ENCODE measurements around the gene ITPR3. TPM values are rescaled to one million over a fixed set of nuclear protein-coding genes. Genes with fewer than 3 reads are reported as not detected.

The ITPR3 gene
- total and polyA plus RNA-seq, 2 donors (not counting 3 experiments of a cell fraction or from before 2014, with no cell fraction given): 28.8 to 52.2 TPM

DNA sequence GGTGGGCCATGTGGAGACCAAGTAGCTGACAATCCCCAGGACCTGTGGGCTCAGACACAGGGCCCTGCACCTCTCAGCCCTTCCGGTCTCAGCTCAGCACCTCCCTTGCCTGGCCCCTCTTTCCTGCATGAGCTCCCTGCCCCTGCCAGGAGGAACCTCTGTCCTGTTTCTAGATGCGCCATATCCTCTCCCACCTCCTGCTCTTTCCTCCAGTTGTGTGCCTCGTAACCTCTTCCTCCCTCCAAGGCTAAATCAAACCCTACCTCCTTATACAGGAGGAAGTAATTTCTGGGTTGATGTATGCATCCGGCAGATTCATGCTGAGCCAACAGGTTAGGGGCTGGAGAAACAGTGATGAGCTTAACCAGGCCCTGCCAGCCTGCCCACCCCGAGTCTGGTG, 30.9 kb downstream of the ITPR3 start:
- Histone ChIP-seq H3K4me3 (replicated peaks in 1 of 3; ENCODE audit: insufficient read depth in 1 of 3, low read depth in 1 of 3, low read length in 3 of 3) (no peak overlapping the region), H3K9ac (replicated peaks; ENCODE audit: extremely low read depth, insufficient read depth, low read length) (no peak overlapping the region), H3K79me2 (ENCODE audit: control insufficient read depth, insufficient read depth, low read length) (no peaks in the 10 kb centered on the region), H3K36me3 (ENCODE audit: control insufficient read depth in 2 of 2, extremely low read depth in 1 of 2, insufficient read depth in 2 of 2, low read length in 2 of 2) (no peaks in the 10 kb centered on the region), H3K4me1 (ENCODE audit: control insufficient read depth, extremely low read depth, insufficient read depth, low read length) (no peaks in the 10 kb centered on the region), H3K9me1 (replicated peaks; ENCODE audit: control insufficient read depth, extremely low read depth, insufficient read depth, low read length) (no peaks in the 10 kb centered on the region), H3K27me3 (ENCODE audit: control insufficient read depth in 2 of 2, insufficient read depth in 2 of 2, low read length in 2 of 2) (no peaks in the 10 kb centered on the region), H3K4me2 (ENCODE audit: insufficient read depth, low read length) (no peak overlapping the region), H2AFZ (ENCODE audit: low read depth, low read length) (no peak overlapping the region), H4K20me1 (replicated peaks; ENCODE audit: control insufficient read depth, extremely low read depth, insufficient read depth, low read length) (no peaks in the 10 kb centered on the region), H3K27ac (ENCODE audit: insufficient read depth, low read depth, low read length) (no peak overlapping the region), H3K9me3 (replicated peaks; ENCODE audit: control insufficient read depth, insufficient read depth, low read length) (no peaks in the 10 kb centered on the region)
- DNase-seq (ENCODE audit: low read depth, low spot score) (no peak), FAIRE-seq (no peak)
- no TSS peak for BruUV-seq (replicated peaks)
- dilution Hi-C loops (cut with MboI; ENCODE audit: extremely low pct_ligation_motif_present, low sequenced_read_pairs): no loop called here
- ChIA-PET POLR2A (interaction anchor here (0.5 kb wide), 1 partner anchor 14 kb away, joined by 3 read pairs; no protein-coding TSS in a partner anchor), CTCF (interaction anchor here (0.8 to 3.7 kb wide), 5 partner anchors 20 to 72 kb away, joined by 3 to 13 read pairs (median 4); partner anchors contain the start of gene BAK1)
- intact Hi-C loops (cut with micrococcal nuclease): no loop called here
- TF ChIP-seq, protein P1, sequence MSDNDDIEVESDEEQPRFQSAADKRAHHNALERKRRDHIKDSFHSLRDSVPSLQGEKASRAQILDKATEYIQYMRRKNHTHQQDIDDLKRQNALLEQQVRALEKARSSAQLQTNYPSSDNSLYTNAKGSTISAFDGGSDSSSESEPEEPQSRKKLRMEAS (IDR thresholded peaks at IDR 0.05; ENCODE audit: insufficient read depth, insufficient read length): no peak
- TF ChIP-seq JUN (IDR thresholded peaks at IDR 0.05; ENCODE audit: borderline replicate concordance, insufficient read depth, insufficient read length, low read depth) (no peak), POLR2AphosphoS5 (IDR thresholded peaks at IDR 0.05; ENCODE audit: insufficient read depth, low read depth, low read length) (no peak), EZH2 (IDR thresholded peaks at IDR 0.05; ENCODE audit: borderline replicate concordance, low read depth, low read length, severe bottlenecking) (no peak)

DNA sequence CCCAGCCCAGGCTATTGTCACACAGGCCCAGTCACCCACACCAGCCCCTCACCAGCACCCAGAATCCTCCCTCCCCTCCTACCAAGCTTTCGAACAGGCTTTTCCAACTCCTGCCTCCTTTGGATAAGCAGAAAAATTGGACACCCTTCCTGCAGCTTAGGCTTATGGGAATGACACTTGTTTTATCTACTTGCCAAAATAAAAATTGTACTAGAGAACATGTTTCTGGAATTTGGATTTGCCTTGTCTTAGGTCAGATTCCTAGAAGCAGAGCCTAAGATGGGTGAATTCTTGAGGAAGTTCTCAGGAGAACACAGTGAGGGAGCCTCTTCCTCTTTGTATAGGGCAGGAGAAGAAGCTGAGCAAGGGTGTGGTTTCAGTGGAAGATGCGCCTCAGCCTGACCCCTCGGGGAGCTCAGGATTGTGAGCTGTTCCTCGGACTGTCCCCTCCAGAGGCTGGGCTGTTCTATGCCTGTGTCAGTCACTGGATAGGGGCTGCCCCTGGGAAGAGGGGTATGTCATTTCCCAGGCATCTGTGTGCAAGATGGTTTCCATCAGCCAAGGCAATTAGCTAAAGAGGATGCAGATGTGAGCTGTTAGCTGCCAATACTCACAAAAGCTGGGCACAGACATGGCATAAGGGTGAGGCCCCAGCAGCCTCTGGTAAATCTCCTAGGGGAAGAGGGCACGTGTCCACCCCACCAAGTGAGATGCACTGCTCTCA, 33.9 kb downstream of the ITPR3 start:
- DNase-seq (ENCODE audit: low read depth, low spot score): no peak
- H3K27ac ChIP-seq (ENCODE audit: insufficient read depth, low read depth, low read length): no peak overlapping the region
- no peaks in the 10 kb centered on the region for H3K9me1 ChIP-seq (replicated peaks; ENCODE audit: control insufficient read depth, extremely low read depth, insufficient read depth, low read length)

More for the DNA sequence above, 33.9 kb downstream of the ITPR3 start:
- H3K27me3 ChIP-seq (ENCODE audit: control insufficient read depth in 2 of 2, insufficient read depth in 2 of 2, low read length in 2 of 2): no peaks in the 10 kb centered on the region
- BruUV-seq (replicated peaks): no TSS peak
- no peak overlapping the region for H3K9ac ChIP-seq (replicated peaks; ENCODE audit: extremely low read depth, insufficient read depth, low read length)
- H2AFZ ChIP-seq (ENCODE audit: low read depth, low read length): no peak overlapping the region
- H3K36me3 ChIP-seq (ENCODE audit: control insufficient read depth in 2 of 2, extremely low read depth in 1 of 2, insufficient read depth in 2 of 2, low read length in 2 of 2): peaks cover 0 to 8% of the 10 kb centered on the region in 2 experiments
- no peaks in the 10 kb centered on the region for H4K20me1 ChIP-seq (replicated peaks; ENCODE audit: control insufficient read depth, extremely low read depth, insufficient read depth, low read length)
- no peak for TF ChIP-seq POLR2A (IDR thresholded peaks at IDR 0.05; ENCODE audit: low read depth, low read length)
- TF ChIP-seq GATA2 (IDR thresholded peaks at IDR 0.05; ENCODE audit: insufficient read depth, insufficient read length, low read depth, low read length): no peak
- no peak for TF ChIP-seq EZH2 (IDR thresholded peaks at IDR 0.05; ENCODE audit: borderline replicate concordance, low read depth, low read length, severe bottlenecking)
- no peak for TF ChIP-seq POLR2AphosphoS5 (IDR thresholded peaks at IDR 0.05; ENCODE audit: insufficient read depth, low read depth, low read length)
- H3K4me1 ChIP-seq (ENCODE audit: control insufficient read depth, extremely low read depth, insufficient read depth, low read length): no peaks in the 10 kb centered on the region
- intact Hi-C loops (cut with micrococcal nuclease) (no loop called here), dilution Hi-C loops (cut with MboI; ENCODE audit: extremely low pct_ligation_motif_present, low sequenced_read_pairs) (no loop called here)
- H3K4me3 ChIP-seq (replicated peaks in 1 of 3; ENCODE audit: insufficient read depth in 1 of 3, low read depth in 1 of 3, low read length in 3 of 3): no peak overlapping the region
- H3K4me2 ChIP-seq (ENCODE audit: insufficient read depth, low read length): no peak overlapping the region
- no peaks in the 10 kb centered on the region for H3K79me2 ChIP-seq (ENCODE audit: control insufficient read depth, insufficient read depth, low read length)
- ChIA-PET CTCF (interaction anchor here (1.3 to 3.7 kb wide), 3 partner anchors 17 to 65 kb away, joined by 4 to 13 read pairs (median 9); no protein-coding TSS in a partner anchor), POLR2A (no interaction called here)
- FAIRE-seq: no peak
- H3K9me3 ChIP-seq (replicated peaks; ENCODE audit: control insufficient read depth, insufficient read depth, low read length): no peaks in the 10 kb centered on the region

All from endothelial cell of umbilical vein (primary cell).